Nephron progenitor cell (in vitro differentiated cells): ENCODE results near the gene AKAP8.
"Not testable (repeated sequence)": the region's sequence is repeated elsewhere in the genome, so short reads cannot be mapped to it uniquely, and the experiment has no call there.

Source experiments
- DNase-seq: peaks from one replicate; pipeline ENCODE4 v3.0.0; 2021
- H3K27ac Mint-ChIP-seq: 2 replicates; pipeline ENCODE4 v1.8.0; 2021; ENCODE audit warnings: mild to moderate bottlenecking, moderate library complexity, mixed read lengths
- H3K27me3 Mint-ChIP-seq: 2 replicates; pipeline ENCODE4 v1.8.0; 2021; ENCODE audit warnings: mild to moderate bottlenecking, low read depth, mixed read lengths; ENCODE audit not compliant: poor library complexity
- H3K36me3 Mint-ChIP-seq: 2 replicates; pipeline ENCODE4 v1.8.0; 2021; ENCODE audit warnings: low read depth, mixed read lengths
- H3K4me1 Mint-ChIP-seq: 2 replicates; pipeline ENCODE4 v1.8.0; 2021; ENCODE audit warnings: mixed read lengths
- H3K4me3 Mint-ChIP-seq: 2 replicates; pipeline ENCODE4 v1.8.0; 2021; ENCODE audit warnings: mild to moderate bottlenecking, moderate library complexity, mixed read lengths
- H3K9me3 Mint-ChIP-seq: 2 replicates; pipeline ENCODE4 v1.8.0; 2021; ENCODE audit warnings: mild to moderate bottlenecking, moderate library complexity, mixed read lengths
- TF ChIP-seq, protein P1 (sequence below): fragments of 200-600 bp; sonication (generic); IDR thresholded peaks from 2 replicates; pipeline ENCODE4 v1.5.0; 2021; ENCODE audit warnings: antibody characterized with exemption

AKAP8 gene

DNA sequence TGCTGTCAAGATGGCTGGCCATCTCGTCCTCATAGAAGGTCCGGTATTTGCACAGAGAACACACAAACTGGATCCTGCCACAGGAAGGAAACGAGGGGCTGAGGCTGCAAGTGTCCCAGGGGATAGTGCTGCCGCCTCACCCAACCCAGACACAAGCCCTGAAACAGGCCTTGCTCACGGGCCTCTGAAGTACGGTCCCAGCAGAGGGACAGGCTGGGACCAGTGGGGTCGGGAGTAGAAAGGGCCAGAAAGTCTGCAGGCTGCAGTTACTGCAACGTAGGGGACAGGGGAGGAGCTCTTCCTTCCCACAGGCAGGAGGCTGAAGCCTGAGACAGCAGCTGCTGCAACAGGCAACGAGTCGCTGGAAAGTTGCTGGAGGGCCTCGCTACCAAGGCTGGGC is 18.2 kb upstream of the AKAP8 start:
- H3K36me3 Mint-ChIP-seq = peaks cover 62% of the 10 kb centered on the region

DNA sequence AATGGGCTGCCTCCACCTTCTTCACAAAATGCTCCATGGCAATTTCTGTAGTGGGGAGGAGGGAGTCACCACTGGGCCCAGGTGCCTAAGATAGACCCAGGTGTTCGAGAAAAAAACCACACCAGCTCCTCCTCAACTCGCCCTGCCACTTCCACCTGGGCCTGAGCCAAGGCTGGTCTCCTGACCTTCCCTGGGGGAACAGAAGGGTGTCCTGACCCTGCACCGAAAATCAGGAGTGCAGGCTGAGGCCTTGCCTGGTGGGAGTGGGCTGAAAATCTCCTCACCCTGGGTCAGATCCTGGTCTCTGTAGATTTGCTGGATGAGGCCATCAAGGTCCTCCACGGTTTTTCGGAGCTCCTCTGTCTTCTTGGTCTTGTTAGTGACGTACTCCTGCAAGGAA is 17.6 kb upstream of the AKAP8 start:
- H3K27ac Mint-ChIP-seq = peak overlapping the region; percentile 81
- no peak for DNase-seq
- H3K4me1 Mint-ChIP-seq = no peaks in the 10 kb centered on the region
- H3K27me3 Mint-ChIP-seq = no peaks in the 10 kb centered on the region
- no peaks in the 10 kb centered on the region for H3K9me3 Mint-ChIP-seq
- no peak overlapping the region for H3K4me3 Mint-ChIP-seq
- TF ChIP-seq, protein P1, sequence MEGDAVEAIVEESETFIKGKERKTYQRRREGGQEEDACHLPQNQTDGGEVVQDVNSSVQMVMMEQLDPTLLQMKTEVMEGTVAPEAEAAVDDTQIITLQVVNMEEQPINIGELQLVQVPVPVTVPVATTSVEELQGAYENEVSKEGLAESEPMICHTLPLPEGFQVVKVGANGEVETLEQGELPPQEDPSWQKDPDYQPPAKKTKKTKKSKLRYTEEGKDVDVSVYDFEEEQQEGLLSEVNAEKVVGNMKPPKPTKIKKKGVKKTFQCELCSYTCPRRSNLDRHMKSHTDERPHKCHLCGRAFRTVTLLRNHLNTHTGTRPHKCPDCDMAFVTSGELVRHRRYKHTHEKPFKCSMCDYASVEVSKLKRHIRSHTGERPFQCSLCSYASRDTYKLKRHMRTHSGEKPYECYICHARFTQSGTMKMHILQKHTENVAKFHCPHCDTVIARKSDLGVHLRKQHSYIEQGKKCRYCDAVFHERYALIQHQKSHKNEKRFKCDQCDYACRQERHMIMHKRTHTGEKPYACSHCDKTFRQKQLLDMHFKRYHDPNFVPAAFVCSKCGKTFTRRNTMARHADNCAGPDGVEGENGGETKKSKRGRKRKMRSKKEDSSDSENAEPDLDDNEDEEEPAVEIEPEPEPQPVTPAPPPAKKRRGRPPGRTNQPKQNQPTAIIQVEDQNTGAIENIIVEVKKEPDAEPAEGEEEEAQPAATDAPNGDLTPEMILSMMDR = no peak
- peaks cover 62% of the 10 kb centered on the region for H3K36me3 Mint-ChIP-seq

More for the DNA sequence above, 18.2 kb upstream of the AKAP8 start:
- no peaks in the 10 kb centered on the region for H3K4me1 Mint-ChIP-seq
- no peaks in the 10 kb centered on the region for H3K27me3 Mint-ChIP-seq
- TF ChIP-seq, protein P1 = no peak
- H3K9me3 Mint-ChIP-seq = no peaks in the 10 kb centered on the region
- peak overlapping the region; percentile 81 for H3K27ac Mint-ChIP-seq
- no peak overlapping the region for H3K4me3 Mint-ChIP-seq
- DNase-seq = no peak

DNA sequence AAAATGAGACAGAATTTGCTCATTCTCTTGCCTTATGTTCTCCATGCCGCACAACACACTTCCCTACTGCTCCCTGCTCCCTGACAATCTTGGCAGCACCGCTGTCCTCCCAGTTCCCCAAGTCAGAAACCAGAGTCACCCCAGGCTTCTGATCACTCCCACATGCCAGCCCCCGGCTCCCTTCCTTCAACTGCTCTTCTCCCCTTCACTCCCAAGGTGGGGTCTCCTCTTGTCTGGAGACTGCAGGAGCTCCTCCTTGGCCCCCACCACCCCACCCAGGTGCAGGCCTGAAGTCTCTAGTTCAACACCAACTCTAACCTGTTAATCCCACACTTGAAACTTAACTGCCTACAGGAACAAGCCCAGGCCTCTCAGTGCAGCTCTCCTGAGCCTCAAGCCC is 16.8 kb upstream of the AKAP8 start:
- H3K27me3 Mint-ChIP-seq = no peaks in the 10 kb centered on the region
- no peaks in the 10 kb centered on the region for H3K4me1 Mint-ChIP-seq
- H3K27ac Mint-ChIP-seq = peak overlapping the region; percentile 46
- H3K36me3 Mint-ChIP-seq = peaks cover 62% of the 10 kb centered on the region
- TF ChIP-seq, protein P1 = no peak
- DNase-seq = no peak
- no peak overlapping the region for H3K4me3 Mint-ChIP-seq
- H3K9me3 Mint-ChIP-seq = no peaks in the 10 kb centered on the region

DNA sequence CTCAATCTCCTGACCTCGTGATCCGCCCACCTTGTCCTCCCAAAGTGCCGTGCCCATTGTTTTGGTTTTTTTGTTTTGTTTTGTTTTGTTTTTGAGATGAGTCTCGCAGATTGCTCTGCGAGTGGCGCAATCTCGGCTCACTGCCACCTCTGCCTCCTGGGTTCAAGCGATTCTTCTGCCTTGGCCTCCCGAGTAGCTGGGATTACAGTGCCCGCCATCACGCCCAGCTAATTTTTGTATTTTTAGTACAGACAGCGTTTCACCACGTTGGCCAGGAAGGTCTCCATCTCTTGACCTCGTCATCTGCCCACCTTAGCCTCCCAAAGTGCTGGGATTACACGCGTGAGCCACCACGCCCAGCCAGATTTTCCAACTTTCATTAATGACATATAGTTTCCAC is 15.7 kb upstream of the AKAP8 start:
- not testable (repeated sequence) for H3K9me3 Mint-ChIP-seq, DNase-seq, H3K27me3 Mint-ChIP-seq, H3K4me3 Mint-ChIP-seq, H3K4me1 Mint-ChIP-seq, H3K27ac Mint-ChIP-seq
- H3K36me3 Mint-ChIP-seq = peaks cover 61% of the 10 kb centered on the region

DNA sequence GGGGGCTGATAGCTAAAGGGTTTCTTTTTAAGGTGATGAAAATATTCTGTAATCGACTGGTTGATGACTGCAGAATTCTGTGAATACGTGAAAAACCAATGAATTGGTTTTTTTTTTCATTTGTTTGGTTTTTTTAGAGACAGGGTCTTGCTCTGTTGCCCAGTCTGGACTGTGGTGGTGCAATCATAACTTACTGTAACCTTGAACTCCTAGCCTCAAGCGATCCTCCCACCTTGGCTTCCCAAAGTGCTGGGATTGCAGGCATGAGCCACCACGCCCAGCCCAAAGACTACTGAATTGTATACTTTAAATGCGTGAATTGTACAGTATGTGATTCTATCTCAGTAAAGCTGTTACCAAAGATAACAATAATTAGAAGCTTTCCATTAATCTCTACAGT is 14.8 kb upstream of the AKAP8 start:
- DNase-seq = no peak
- TF ChIP-seq, protein P1 = no peak
- Mint-ChIP-seq H3K4me1 (no peaks in the 10 kb centered on the region), H3K9me3 (no peaks in the 10 kb centered on the region), H3K27me3 (no peaks in the 10 kb centered on the region), H3K4me3 (no peak overlapping the region), H3K36me3 (peaks cover 68% of the 10 kb centered on the region), H3K27ac (no peak overlapping the region)

DNA sequence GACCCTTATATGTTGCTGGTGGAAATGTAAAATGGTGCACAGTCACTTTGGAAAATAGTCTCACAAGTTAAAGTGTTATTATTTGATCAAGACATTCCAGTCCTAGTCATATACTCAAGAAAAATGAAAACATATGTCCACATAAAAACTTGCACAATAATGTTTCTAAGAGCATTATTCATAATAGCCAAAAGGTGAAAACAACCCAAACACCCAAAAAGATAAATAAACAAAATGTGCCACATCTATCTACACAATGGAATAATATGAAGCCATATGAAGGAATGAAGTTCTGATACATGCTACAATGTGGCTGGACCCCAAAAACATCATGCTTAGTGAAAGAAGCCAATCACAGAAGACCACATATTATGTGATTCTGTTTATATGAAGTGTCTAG is 14.4 kb upstream of the AKAP8 start:
- TF ChIP-seq, protein P1 = no peak
- Mint-ChIP-seq H3K36me3 (peaks cover 73% of the 10 kb centered on the region), H3K9me3 (no peaks in the 10 kb centered on the region), H3K4me3 (no peak overlapping the region), H3K27ac (no peak overlapping the region), H3K4me1 (no peaks in the 10 kb centered on the region), H3K27me3 (no peaks in the 10 kb centered on the region)
- no peak for DNase-seq
